HepG2 (cell line): ENCODE data around the gene MYLK3. TPM values are rescaled to one million over a fixed set of nuclear protein-coding genes. Genes with fewer than 3 reads are reported as not detected.

Experiments
- ARID5B ChIP-seq: IDR thresholded peaks from 2 replicates; pipeline ENCODE4 v1.4.0; 2020; ENCODE audit warnings: mild to moderate bottlenecking, missing genetic modification reagents
- CEBPB ChIP-seq: IDR thresholded peaks from 2 replicates; pipeline ENCODE4 v1.6.1; 2011; ENCODE audit warnings: low read depth, low read length, improper control_type of control experiment, borderline replicate concordance
- CEBPG ChIP-seq: IDR thresholded peaks from 2 replicates; pipeline ENCODE4 v1.6.1; 2016
- GMEB1 ChIP-seq: sonication (generic); formaldehyde crosslinking; IDR thresholded peaks from 2 replicates; pipeline ENCODE4 v1.5.1; 2020; ENCODE audit warnings: missing genetic modification reagents, mild to moderate bottlenecking, borderline replicate concordance
- SAP130 ChIP-seq: IDR thresholded peaks from 2 replicates; pipeline ENCODE4 v1.6.1; 2016; ENCODE audit warnings: low read depth
- SIN3B ChIP-seq: fragments of 150-350 bp; IDR thresholded peaks from 2 replicates; pipeline ENCODE4 v1.6.1; 2014; ENCODE audit warnings: low read length
- ZNF503 ChIP-seq: sonication (generic); formaldehyde crosslinking; IDR thresholded peaks from 2 replicates; pipeline ENCODE4 v1.4.0; 2020; ENCODE audit warnings: missing genetic modification reagents
- ZNF572 ChIP-seq: sonication (generic); formaldehyde crosslinking; IDR thresholded peaks from 2 replicates; pipeline ENCODE4 v1.5.1; 2020; ENCODE audit warnings: mild to moderate bottlenecking, missing genetic modification reagents
- ZNF770 ChIP-seq: sonication (generic); formaldehyde crosslinking; IDR thresholded peaks from 2 replicates; pipeline ENCODE4 v1.5.0; 2020; ENCODE audit warnings: mild to moderate bottlenecking, missing genetic modification reagents
- polyA plus RNA-seq, 8 experiments: library from polyadenylated mRNA; depleted of rRNA in 3 of 8; stranded (reverse) in 7 of 8; unstranded in 1 of 8; fragments of >200 nt; fragmentation: Illumina TruSeq in 4 of 8; extraction: Trizol in 4 of 8; gene quantifications; 2 replicates each; pipeline versions ENCODE4 v1.2.1 to v1.2.3, GENCODE V29; 2011 to 2016; ENCODE audit warnings: low read depth in 4 of 8, missing spikeins in 1 of 8, mixed read lengths in 1 of 8; ENCODE audit not compliant: insufficient read depth in 1 of 8
- total RNA-seq, 5 experiments: library from RNA; depleted of rRNA; stranded (reverse); fragments of >200 nt; fragmentation: Illumina TruSeq; extraction: Trizol; gene quantifications; 2 replicates each; pipeline ENCODE4 v1.2.3, GENCODE V29; 2016; ENCODE audit warnings: low read depth in 1 of 5

Gene MYLK3
- total and polyA plus RNA-seq, 2 of the 13 experiments (the other 11 are each of a cell fraction or from before 2014, with no cell fraction given) = 0.04 to 0.18 TPM

- TF ChIP-seq ARID5B (CRISPR knock-in tag) = 0 out of 2 replicates have a peak, but pooled peaks have one; percentile 9
- TF ChIP-seq SIN3B = no peak
- TF ChIP-seq GMEB1 (CRISPR knock-in tag) = no peak
- TF ChIP-seq ZNF572 (CRISPR knock-in tag) = 0 out of 2 replicates have a peak, but pooled peaks have one; percentile 32
- peak; percentile 85 for TF ChIP-seq CEBPB
- TF ChIP-seq ZNF503 (CRISPR knock-in tag) = no peak
- 0 out of 2 replicates have a peak, but pooled peaks have one; percentile 25 for TF ChIP-seq SAP130 (CRISPR knock-in tag)
- 0 out of 2 replicates have a peak, but pooled peaks have one; percentile 34 for TF ChIP-seq ZNF770 (CRISPR knock-in tag)
- peak; percentile 61 for TF ChIP-seq CEBPG (CRISPR knock-in tag)
Measured at GRCh38 chr16:46711106-46712058, 36.8 kb downstream of the MYLK3 start (continued).
